Activated T-helper 2 cell treated with anti-CD3 and anti-CD28 coated beads, Interferon-gamma antibody, Interleukin-2, Interleukin-4, amounts not matched to agents 10 μg/mL and 5 μg/mL and 100 μg/mL, durations not matched to agents 14 hours and 24 hours and 36 hours (primary cell): ENCODE measurements around the gene BOD1. TPM values are rescaled to one million over a fixed set of nuclear protein-coding genes. Genes with fewer than 3 reads are reported as not detected.

Experiments
- DNase-seq: peaks from one replicate; pipeline ENCODE4 v3.0.0; 2021; ENCODE audit warnings: low spot score
- H3K27ac Mint-ChIP-seq: one replicate; pipeline ENCODE4 v1.8.0; 2021; ENCODE audit warnings: mixed read lengths
- H3K27me3 Mint-ChIP-seq: one replicate; pipeline ENCODE4 v1.8.0; 2021; ENCODE audit warnings: low read depth, mixed read lengths
- H3K36me3 Mint-ChIP-seq: one replicate; pipeline ENCODE4 v1.8.0; 2021; ENCODE audit warnings: low read depth, mixed read lengths
- H3K4me1 Mint-ChIP-seq: one replicate; pipeline ENCODE4 v1.8.0; 2021; ENCODE audit warnings: low read depth, mixed read lengths
- H3K4me3 Mint-ChIP-seq: one replicate; pipeline ENCODE4 v1.8.0; 2021; ENCODE audit warnings: low read depth, mild to moderate bottlenecking, moderate library complexity, mixed read lengths
- H3K9me3 Mint-ChIP-seq: one replicate; pipeline ENCODE4 v1.8.0; 2021; ENCODE audit warnings: mixed read lengths
- intact Hi-C: fragments of 100-400 bp; cut with micrococcal nuclease; formaldehyde crosslinking; loops from one replicate; pipeline ENCODE4 v1.15.1; 2023
- total RNA-seq: library from RNA; stranded (reverse); gene quantifications from 2 replicates; pipeline ENCODE4 v1.2.3, GENCODE V29; 2022

Gene BOD1
- total RNA-seq = 27.2 and 32.3 TPM in 2 replicates

DNA sequence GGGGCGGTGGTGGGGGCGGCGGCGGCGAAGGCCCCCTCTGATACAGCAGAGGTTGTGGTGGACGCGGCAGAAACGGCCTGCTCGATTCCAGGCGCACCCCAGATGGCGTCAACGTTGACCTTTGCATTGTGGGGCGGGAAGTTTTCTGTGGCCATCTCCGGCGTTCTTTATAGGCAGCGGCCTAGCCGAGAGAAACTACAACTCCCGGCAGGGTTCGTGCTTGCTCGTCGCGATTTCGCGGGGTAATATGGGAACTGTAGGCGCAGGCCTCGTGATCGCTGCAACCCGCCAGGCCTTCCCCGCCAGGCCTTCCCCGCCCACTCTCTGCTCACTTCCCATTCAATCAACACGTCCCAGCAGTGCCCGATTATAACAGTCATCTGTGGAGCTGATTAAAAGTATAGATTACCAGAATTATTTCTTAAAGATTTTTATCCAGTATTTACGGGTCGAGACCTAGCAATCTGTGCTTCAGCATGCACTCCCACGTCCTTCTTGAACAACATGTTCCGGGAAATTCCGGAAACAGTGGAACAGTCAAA, at the start of gene BOD1:
TSS of gene BOD1 (minus strand) at position 74 of the 542 bp plus-strand sequence. CDS start 214 bp downstream, outside the sequence.
- peaks cover 14% of the 10 kb centered on the region for H3K36me3 Mint-ChIP-seq
- intact Hi-C loops = loop anchor here (1.0 to 5.0 kb wide), 7 partner anchors 21 to 1900 kb away; partner anchors contain the start of genes BNIP1, CPEB4 and CREBRF

DNA sequence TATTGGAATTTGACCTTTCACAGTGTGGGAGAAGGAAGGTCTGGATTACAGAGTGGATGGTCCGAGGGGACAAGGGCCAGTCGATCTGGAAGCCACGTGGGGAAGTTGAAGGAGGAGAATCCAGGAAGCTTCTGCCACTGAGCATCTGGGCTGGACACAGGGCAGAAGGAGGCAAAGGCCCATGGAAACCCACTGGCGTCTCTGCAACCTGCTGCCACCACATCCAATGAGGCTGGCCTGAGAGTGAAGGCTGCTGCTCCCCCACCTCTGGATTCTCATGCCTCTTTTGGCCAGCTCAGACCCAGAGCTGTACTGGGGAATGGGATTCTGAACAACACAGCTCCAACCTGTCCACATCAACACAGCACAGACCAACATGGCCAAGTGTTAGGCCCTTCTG, 48.9 kb upstream of the BOD1 start:
- no peak overlapping the region for H3K27ac Mint-ChIP-seq
- H3K4me3 Mint-ChIP-seq = no peak overlapping the region

More for the DNA sequence above, at the start of gene BOD1:
- Mint-ChIP-seq H3K27ac (peak within 1 kb of the TSS; percentile 88), H3K4me3 (peak within 1 kb of the TSS; percentile 90), H3K9me3 (no peaks in the 10 kb centered on the region), H3K4me1 (peaks cover 31% of the 10 kb centered on the region), H3K27me3 (no peaks in the 10 kb centered on the region)
- DNase-seq = peak; percentile 94

DNA sequence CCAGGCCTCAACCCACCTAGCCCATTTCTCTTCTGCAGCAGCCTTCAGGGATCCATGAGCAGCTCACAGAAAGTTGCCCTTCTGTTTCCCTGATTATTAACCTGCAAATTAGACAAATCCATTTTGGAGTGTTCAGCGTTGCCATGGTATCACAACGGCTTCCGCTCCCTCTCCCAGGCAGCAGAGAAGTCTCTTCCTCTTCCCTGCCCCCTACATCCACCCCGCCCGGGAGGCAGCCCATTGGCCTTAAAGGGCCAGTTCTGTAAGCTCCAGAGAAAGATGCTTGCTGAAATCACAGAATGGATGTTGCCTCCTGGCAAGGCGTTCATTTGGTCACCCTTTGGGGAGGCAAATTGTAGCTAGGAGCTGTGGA, 47.7 kb upstream of the BOD1 start:
- no peaks in the 10 kb centered on the region for H3K36me3 Mint-ChIP-seq
- H3K4me1 Mint-ChIP-seq = no peaks in the 10 kb centered on the region
- H3K27ac Mint-ChIP-seq = no peak overlapping the region
- no peaks in the 10 kb centered on the region for H3K9me3 Mint-ChIP-seq
- intact Hi-C loops = no loop called here
- DNase-seq = no peak
- no peaks in the 10 kb centered on the region for H3K27me3 Mint-ChIP-seq
- H3K4me3 Mint-ChIP-seq = no peak overlapping the region

More for the DNA sequence above, 48.9 kb upstream of the BOD1 start:
- no peaks in the 10 kb centered on the region for H3K36me3 Mint-ChIP-seq
- H3K9me3 Mint-ChIP-seq = no peaks in the 10 kb centered on the region
- DNase-seq = no peak
- H3K4me1 Mint-ChIP-seq = no peaks in the 10 kb centered on the region
- H3K27me3 Mint-ChIP-seq = no peaks in the 10 kb centered on the region
- intact Hi-C loops = no loop called here

DNA sequence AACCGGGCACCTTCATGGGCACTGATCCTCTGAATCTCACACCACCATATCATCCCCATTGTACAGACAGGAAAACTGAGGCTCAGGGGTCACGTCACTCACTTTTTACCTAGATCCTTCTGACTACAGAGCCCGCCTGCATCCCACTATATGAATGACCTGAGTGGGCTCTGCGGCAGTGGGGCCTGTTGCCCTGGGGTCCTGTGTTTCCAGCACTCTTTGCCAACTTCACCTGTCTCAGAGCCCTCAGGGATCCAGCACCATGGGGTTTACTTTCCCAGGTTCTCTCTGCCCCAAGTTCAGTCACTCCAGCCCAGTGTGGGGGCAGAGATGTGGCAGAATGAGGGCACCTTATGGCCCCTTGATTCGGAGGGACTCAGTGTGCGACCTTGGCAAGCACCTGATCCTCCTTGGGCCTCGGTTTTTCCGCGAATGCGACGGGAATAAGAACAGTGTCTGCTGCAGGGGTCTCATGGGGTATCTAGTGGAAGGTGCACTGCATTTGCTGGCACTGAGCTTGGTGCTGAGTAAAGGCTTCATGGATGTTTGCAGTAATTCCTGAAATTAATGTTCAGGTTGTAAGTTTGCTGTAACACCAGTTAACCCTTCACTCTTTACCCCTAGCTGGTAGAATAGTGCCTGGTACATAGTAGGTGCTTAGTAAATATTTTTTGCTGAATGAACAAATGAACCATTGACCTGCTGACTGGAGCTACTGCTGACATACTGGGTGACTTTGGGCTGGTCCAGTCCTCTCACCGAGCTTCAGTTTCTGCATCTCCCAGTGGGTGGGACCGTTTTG, 47.1 kb upstream of the BOD1 start:
- intact Hi-C loops = no loop called here
- H3K27me3 Mint-ChIP-seq = no peaks in the 10 kb centered on the region
- H3K36me3 Mint-ChIP-seq = no peaks in the 10 kb centered on the region
- H3K9me3 Mint-ChIP-seq = no peaks in the 10 kb centered on the region
- no peaks in the 10 kb centered on the region for H3K4me1 Mint-ChIP-seq
- DNase-seq = no peak
- no peak overlapping the region for H3K27ac Mint-ChIP-seq
- H3K4me3 Mint-ChIP-seq = no peak overlapping the region

DNA sequence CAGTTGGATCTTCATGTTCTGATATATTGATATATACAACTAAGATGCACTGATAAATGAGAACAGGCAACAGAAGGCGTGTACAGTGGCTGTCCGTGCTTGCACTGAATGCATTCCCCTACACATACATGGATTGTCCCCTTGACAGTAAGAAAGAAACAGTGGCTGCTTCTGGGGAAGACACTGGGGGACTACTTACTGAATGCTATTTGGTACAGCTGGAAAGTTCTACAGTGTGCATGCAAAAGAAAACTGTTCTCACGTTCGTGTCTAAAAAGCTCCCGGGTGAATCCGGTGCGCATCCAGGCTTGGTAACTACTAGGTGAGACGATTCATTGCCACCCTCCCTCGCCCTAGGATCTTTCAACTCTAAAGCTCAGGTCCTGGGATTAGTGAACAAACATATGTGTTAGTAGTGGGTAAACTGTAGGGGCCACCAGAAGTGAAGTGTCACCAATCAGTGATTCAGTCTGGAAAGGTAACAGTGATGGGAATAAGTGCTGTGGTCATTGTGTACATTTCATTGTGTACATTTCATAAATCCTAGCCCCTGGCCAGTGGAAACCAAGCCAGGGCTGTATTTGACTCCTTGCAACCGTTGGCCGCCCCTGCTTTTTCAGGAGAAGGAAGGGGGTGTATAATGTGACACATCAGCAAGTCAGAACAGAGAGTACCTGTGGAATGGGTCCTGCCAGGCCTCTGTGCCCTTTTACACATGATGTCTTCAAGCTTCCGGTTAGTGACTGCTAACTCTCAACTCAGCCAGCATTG, 46.3 kb upstream of the BOD1 start:
- H3K36me3 Mint-ChIP-seq = no peaks in the 10 kb centered on the region
- H3K27me3 Mint-ChIP-seq = no peaks in the 10 kb centered on the region
- H3K4me3 Mint-ChIP-seq = no peak overlapping the region
- H3K9me3 Mint-ChIP-seq = no peaks in the 10 kb centered on the region
- intact Hi-C loops = no loop called here
- H3K4me1 Mint-ChIP-seq = no peaks in the 10 kb centered on the region
- H3K27ac Mint-ChIP-seq = no peak overlapping the region
- DNase-seq = no peak

DNA sequence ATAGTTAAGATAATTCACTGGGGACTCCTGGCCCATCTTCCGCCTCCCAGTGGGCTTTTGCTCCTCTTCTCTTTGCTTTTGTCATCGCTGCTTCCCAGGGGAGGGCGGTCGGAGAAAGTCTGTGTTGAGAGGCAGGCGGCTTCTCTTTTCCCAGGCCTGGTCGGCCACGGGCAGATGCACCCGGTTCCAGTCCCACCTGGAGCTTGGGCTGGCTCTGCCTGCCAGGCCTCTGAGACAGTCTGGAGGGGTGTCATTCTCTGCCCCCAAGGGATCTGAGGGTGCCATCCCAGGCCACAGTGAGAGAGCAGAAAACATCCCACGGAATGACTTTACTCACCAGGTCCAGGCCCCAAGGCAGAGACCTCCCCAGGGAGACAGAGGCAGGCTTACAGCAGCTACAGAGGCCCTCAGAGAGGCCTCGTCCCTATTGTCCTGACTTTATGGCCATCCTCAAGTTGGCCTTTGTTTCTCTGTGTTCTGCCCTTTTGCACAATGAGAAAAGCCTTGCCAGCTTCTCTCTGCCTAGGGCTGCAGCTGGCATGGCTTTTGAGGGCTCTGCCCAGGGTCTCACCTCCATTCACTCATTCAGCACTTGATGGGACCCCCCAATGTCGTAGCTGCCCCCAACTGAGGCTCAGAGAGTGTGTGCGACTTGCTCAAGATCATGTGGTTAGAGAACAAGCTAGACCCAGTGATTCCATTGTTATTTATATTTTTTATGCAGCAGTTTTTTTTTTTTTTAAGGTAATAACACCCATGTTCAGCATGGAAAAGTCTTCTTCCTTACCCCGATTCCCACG, 44.2 kb upstream of the BOD1 start:
- Mint-ChIP-seq H3K4me1 (no peaks in the 10 kb centered on the region), H3K36me3 (no peaks in the 10 kb centered on the region)
- intact Hi-C loops = no loop called here

DNA sequence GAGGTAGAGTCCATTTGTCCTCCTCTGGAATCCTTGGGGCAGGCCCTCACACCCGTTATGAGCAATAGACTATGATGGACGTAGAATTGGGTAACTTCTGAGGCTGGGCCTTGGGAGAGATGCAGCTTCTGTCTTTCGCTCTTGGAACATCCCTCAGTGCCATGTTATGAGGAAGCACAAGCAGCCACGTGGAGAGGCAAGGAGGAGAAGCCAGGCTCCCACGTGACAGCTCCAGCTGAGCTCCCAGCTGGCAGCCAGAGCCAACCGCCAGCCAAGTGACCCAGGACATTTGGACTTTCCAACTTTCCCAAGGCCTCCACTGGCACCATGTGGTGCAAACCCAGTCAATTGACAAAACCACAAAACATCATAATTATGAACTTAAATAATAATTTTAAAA, 43.0 kb upstream of the BOD1 start:
- H3K27ac Mint-ChIP-seq = no peak overlapping the region
- no peaks in the 10 kb centered on the region for H3K4me1 Mint-ChIP-seq
- intact Hi-C loops = no loop called here
- DNase-seq = no peak
- no peaks in the 10 kb centered on the region for H3K36me3 Mint-ChIP-seq
- no peaks in the 10 kb centered on the region for H3K27me3 Mint-ChIP-seq
- H3K4me3 Mint-ChIP-seq = no peak overlapping the region
- H3K9me3 Mint-ChIP-seq = no peaks in the 10 kb centered on the region

More for the DNA sequence above, 44.2 kb upstream of the BOD1 start:
- H3K27me3 Mint-ChIP-seq = no peaks in the 10 kb centered on the region
- H3K27ac Mint-ChIP-seq = no peak overlapping the region
- DNase-seq = no peak
- H3K9me3 Mint-ChIP-seq = no peaks in the 10 kb centered on the region
- H3K4me3 Mint-ChIP-seq = no peak overlapping the region

DNA sequence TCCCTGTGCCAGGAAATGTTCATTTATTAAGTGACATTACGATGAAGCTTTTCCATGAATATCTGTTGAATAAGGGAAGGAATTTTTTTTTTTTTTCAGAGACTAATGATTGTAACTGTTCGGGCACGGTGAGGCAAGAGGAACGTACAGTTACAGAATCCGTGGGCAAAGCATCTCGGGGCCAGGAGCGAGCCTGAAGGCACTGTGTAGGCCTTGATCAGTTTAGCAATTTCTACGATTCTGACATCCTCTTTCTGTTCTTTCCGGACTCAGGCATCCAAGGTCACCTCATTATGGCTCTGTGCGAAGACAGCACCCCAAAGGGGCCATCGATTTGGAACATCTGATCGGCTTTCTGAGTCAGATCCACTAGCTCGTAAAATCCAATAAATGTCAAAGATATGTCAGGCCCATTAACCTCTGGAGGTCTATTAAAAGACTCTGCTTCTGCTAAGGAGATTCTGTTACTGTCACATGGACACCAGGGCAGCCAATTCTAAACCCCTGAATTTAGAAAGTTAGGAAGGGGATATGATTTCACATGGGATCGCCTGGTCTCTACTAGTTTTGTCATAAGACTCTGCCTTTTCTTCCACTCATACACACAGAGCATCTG, 41.4 kb upstream of the BOD1 start:
- Mint-ChIP-seq H3K4me1 (no peaks in the 10 kb centered on the region), H3K27ac (no peak overlapping the region), H3K9me3 (no peaks in the 10 kb centered on the region), H3K4me3 (no peak overlapping the region), H3K27me3 (no peaks in the 10 kb centered on the region), H3K36me3 (no peaks in the 10 kb centered on the region)
- no peak for DNase-seq
- intact Hi-C loops = no loop called here

DNA sequence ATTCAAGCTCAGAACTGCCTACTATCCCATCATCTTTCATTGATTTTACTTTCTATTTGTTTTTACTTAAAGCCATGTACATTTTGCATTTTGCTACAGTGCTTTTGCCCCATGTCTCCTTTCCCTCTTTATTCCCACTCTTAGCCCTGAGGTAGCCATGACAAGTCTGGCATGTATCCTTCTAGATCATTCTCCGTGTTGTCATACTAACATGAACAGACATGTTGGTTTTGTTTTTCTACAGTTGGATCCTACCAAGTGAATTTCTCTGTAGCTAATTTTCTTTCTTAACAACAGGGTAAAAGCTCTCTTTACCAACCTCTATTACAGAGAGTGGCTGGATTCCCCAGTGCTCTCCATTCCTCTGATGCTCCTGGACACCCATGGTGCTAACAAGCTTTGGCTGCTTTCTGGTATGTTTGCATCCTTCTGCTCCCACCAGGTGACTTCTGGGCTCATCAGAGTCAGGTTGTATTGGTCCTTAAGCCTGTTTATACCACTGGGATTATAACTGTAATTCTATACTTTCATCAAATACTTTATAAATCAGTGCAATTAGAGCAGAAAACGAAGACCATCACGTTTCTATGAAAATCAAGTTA, 38.8 kb upstream of the BOD1 start:
- no peak for DNase-seq
- Mint-ChIP-seq H3K9me3 (no peaks in the 10 kb centered on the region), H3K4me3 (no peak overlapping the region), H3K27me3 (peaks cover 3% of the 10 kb centered on the region), H3K36me3 (no peaks in the 10 kb centered on the region), H3K27ac (no peak overlapping the region), H3K4me1 (no peaks in the 10 kb centered on the region)
- intact Hi-C loops = no loop called here

DNA sequence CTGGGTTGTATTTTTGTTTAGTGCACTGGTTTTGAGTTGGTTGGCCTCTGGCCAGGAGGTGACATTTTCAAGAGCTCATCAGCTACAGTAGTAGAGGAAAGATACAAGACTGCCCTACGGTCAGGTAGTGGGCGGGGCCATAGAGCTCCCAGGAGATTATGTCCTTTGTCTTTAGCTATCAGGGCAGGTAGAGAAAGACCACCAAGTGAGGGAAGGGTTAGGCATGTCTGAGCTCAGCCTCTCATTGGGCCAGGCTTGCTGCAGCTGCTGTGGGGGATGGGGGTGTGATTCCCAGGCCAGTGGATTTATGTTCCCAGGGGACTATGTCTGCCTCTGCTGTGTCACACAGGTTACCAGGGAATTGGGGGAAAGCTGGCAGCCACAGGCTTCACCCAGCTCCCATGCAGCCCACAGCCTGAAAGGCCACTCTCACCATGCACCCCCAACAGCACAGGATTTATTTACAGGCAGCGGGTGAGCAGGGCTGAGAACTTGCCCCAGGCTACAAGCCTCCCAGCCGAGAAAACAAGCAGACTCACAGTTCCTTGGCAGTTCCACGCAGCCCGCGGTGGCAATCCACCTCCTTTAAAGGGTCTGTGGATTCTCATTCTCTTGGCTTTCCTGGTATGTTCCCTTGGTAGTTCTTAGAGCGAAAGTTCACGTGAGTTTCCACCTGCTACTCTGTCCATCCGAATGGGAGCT, 37.5 kb upstream of the BOD1 start:
- Mint-ChIP-seq H3K27ac (no peak overlapping the region), H3K4me1 (no peaks in the 10 kb centered on the region), H3K36me3 (no peaks in the 10 kb centered on the region), H3K27me3 (peaks cover 3% of the 10 kb centered on the region), H3K4me3 (no peak overlapping the region), H3K9me3 (no peaks in the 10 kb centered on the region)
- DNase-seq = no peak
- intact Hi-C loops = no loop called here

DNA sequence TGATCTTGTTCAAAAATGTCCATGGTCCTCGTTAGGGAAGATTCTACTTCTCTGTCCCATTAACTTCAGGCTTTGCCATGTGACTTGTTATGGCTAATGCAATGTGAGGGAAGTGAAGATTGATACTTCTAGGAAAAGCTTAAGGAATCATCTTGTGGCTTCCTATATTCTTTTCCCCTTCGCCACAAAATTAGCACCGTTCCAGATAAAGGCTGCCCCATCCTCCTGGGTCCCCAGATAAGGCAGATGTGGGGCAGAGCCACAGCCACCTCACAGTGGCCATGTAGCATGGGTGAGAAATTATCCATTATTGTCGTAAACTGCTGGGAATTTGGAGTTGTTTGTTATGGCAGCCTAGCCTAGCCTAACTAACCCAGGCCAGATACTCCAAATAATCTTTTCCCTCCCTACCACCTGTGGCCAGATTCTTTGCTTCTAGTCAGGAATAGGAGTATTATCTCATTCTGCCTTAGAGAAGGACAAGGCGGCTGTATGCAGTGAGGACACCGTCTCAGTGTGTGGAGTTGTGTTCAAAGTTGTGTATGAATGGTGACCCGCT, 31.9 kb upstream of the BOD1 start:
- H3K4me3 Mint-ChIP-seq = no peak overlapping the region
- no peaks in the 10 kb centered on the region for H3K9me3 Mint-ChIP-seq
- no peak for DNase-seq
- intact Hi-C loops = no loop called here
- H3K36me3 Mint-ChIP-seq = no peaks in the 10 kb centered on the region
- peaks cover 3% of the 10 kb centered on the region for H3K27me3 Mint-ChIP-seq
- no peak overlapping the region for H3K27ac Mint-ChIP-seq
- H3K4me1 Mint-ChIP-seq = no peaks in the 10 kb centered on the region
